Ovary (tissue), 9 donors: ENCODE measurements around the gene CROCC2. TPM values are rescaled to one million over a fixed set of nuclear protein-coding genes. Genes with fewer than 3 reads are reported as not detected.
A peak's percentile ranks its signal among the peaks of the same experiment; 100 is the strongest.

ENCODE experiments used
- DNase-seq, 5 donors: peaks; one replicate each; pipeline ENCODE4 v3.0.0-alpha.2; 2019 to 2020
- H3K27ac ChIP-seq, 2 donors: fragments of 200-600 bp; one replicate each; pipeline versions ENCODE4 v1.5.1 to v1.8.0; 2019 to 2022
- H3K27me3 ChIP-seq: fragments of 200-600 bp; one replicate; pipeline ENCODE4 v1.8.0; 2022
- H3K36me3 ChIP-seq: fragments of 200-600 bp; sonication (generic); one replicate; pipeline ENCODE4 v1.5.1; 2019
- H3K4me1 ChIP-seq: one replicate; pipeline ENCODE4 v1.8.1; 2013; ENCODE audit warnings: mild to moderate bottlenecking, moderate library complexity; ENCODE audit not compliant: insufficient read depth
- H3K4me3 ChIP-seq: fragments of 200-600 bp; sonication (generic); one replicate; pipeline ENCODE4 v1.5.1; 2017
- H3K9me3 ChIP-seq, 2 donors: fragments of 200-600 bp in 1 of 2; sonication (generic) in 1 of 2; one replicate each; pipeline versions ENCODE4 v1.5.1 to v1.8.1; 2013 to 2019; ENCODE audit warnings: mild to moderate bottlenecking in 1 of 2, moderate library complexity in 1 of 2
- EP300 ChIP-seq: sonication (generic); formaldehyde crosslinking; IDR thresholded peaks from one replicate; pipeline ENCODE4 v1.6.1; 2017; ENCODE audit warnings: antibody characterized with exemption
- POLR2A ChIP-seq: fragments of 450-650 bp; IDR thresholded peaks from one replicate; pipeline ENCODE4 v1.6.1; 2017; ENCODE audit warnings: antibody characterized with exemption, mild to moderate bottlenecking, moderate library complexity
- WGBS, 3 donors: extraction: QIAGEN DNeasy Blood & Tissue Kit in 1 of 3; methylation state at CpG; one replicate each; pipeline versions ENCODE4 v1.1.5 to v1.1.7; 2013 to 2017; 5-methylcytosine and 5-hydroxymethylcytosine counted together
- intact Hi-C, 4 donors: fragments of 100-400 bp; cut with DNase I; formaldehyde crosslinking; loops; one replicate each; pipeline versions ENCODE4 v1.11.0 to v1.15.1; 2022 to 2023
- polyA plus RNA-seq, 2 donors: library from polyadenylated mRNA; stranded (reverse); fragments of 200-250 nt in 1 of 2; fragments of 350-450 nt in 1 of 2; fragmentation: Illumina TruSeq in 1 of 2; extraction: RNeasy Lipid Tissue Mini Kit (QIAGEN cat#74804) in 1 of 2; gene quantifications; one replicate each; pipeline ENCODE4 v1.2.3, GENCODE V29; 2013 to 2014
- total RNA-seq, 7 donors: library from RNA; depleted of rRNA in 2 of 7; stranded (reverse); fragments of >200 nt in 2 of 7; fragmentation: NEBNext Ultra II Directional in 3 of 7; extraction: Animal tissue kit (Norgen Biotek cat#: 25700) in 3 of 7; gene quantifications; one replicate each; pipeline versions ENCODE4 v1.1.0 to v1.2.4, GENCODE V29; 2016 to 2023
- TF ChIP-seq, protein P1 (sequence below), 3 donors: fragments of 450-650 bp in 2 of 3; fragments of 200-600 bp in 1 of 3; IDR thresholded peaks; one replicate each; pipeline versions ENCODE4 v1.5.1 to v1.8.0; 2016 to 2022; ENCODE audit warnings: antibody characterized with exemption in 3 of 3, mild to moderate bottlenecking in 1 of 3
- donor health status: DM: no; HTN: no; CAD: no; lungs with moderate emphysema.
- donor health status: DM: no; HTN: no; CAD: no.
- donor health status: Bipolar disorder and iron deficiency.
- donor health status: DM: yes; HTN: yes; CAD: no.
- donor health status: DM: no; HTN: no; CAD: no.
- donor health status: DM: yes; HTN: yes; CAD: no.

CROCC2 gene
- total and polyA plus RNA-seq, 9 donors = 0.15 to 6.1 (median 1.5) TPM; not detected in 1

DNA sequence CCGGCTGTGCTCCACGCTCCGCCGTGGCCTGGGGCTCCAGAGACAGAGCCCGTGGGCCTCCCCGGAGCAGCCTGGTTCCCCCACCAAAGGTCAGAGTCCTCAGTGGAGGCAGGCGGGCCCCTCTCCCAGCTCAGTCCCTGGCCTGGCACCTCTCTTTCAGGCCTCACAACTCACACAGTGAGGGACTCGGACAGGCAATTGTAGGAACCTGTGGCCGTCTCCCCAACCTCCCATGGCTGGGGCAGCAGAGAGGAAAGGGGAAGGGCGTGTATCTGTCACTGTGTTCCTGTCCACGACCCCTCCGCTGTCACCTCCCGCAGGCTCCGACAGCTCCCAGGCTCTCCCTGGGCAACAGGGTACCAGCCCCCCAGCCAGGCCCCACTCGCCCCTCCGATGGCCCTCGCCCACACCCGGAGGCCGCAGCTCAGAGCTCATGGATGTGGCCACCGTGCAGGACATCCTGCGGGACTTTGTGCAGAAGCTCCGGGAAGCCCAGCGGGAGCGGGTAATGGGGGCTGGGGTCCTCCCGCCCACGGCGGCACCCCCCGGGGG is 59.8 kb downstream of the CROCC2 start:
- DNase-seq = peak; percentile 18 to 41 (median 26)
- Histone ChIP-seq H3K4me1 (peaks cover 19% of the 10 kb centered on the region), H3K27ac (no peak overlapping the region), H3K4me3 (no peak overlapping the region), H3K36me3 (no peaks in the 10 kb centered on the region), H3K27me3 (no peaks in the 10 kb centered on the region), H3K9me3 (no peaks in the 10 kb centered on the region)
- TF ChIP-seq POLR2A (no peak), EP300 (no peak)
- TF ChIP-seq, protein P1, sequence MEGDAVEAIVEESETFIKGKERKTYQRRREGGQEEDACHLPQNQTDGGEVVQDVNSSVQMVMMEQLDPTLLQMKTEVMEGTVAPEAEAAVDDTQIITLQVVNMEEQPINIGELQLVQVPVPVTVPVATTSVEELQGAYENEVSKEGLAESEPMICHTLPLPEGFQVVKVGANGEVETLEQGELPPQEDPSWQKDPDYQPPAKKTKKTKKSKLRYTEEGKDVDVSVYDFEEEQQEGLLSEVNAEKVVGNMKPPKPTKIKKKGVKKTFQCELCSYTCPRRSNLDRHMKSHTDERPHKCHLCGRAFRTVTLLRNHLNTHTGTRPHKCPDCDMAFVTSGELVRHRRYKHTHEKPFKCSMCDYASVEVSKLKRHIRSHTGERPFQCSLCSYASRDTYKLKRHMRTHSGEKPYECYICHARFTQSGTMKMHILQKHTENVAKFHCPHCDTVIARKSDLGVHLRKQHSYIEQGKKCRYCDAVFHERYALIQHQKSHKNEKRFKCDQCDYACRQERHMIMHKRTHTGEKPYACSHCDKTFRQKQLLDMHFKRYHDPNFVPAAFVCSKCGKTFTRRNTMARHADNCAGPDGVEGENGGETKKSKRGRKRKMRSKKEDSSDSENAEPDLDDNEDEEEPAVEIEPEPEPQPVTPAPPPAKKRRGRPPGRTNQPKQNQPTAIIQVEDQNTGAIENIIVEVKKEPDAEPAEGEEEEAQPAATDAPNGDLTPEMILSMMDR (IDR thresholded peaks at IDR 0.05) = no peak
- 91 to 95% (median 93%) methylated on average over 27 to 28 of the region's 28 CpGs for WGBS, 3 donors
- intact Hi-C loops = no loop called here

DNA sequence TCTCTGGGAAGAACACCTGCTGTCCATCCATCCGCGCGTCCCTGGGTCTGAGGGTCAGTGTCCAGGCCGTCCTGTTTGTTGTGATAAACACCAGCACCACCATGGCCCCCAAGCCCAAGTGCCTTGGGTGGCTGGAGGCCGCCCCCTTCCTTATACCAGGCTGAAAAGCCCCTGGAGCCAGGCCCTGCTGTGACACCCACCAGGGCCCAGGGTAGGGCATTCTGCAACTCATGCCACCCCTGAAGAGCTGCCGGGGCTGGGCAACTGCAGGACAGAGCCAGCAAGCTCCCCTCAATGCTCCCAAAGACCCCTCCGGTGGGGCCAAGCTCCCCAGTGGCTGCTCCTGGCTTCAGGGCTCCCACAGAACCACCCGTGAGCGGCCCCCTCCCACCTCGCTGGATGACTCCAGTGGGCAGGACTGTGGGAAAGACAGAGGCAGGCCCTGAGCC is 60.3 kb downstream of the CROCC2 start:
- Histone ChIP-seq H3K9me3 (no peaks in the 10 kb centered on the region), H3K27me3 (no peaks in the 10 kb centered on the region), H3K27ac (no peak overlapping the region), H3K4me3 (no peak overlapping the region), H3K36me3 (no peaks in the 10 kb centered on the region), H3K4me1 (peaks cover 14% of the 10 kb centered on the region)
- TF ChIP-seq EP300 (no peak), POLR2A (no peak)
- TF ChIP-seq, protein P1 (IDR thresholded peaks at IDR 0.05) = no peak
- DNase-seq = peak in 4 of 5 donors; percentile 15 to 43 (median 23)
- WGBS, 3 donors = 93 to 97% (median 94%) methylated on average over 10 of the region's 10 CpGs
- intact Hi-C loops = no loop called here

- no peaks in the 10 kb centered on the region for H3K27me3 ChIP-seq
- DNase-seq = peak in 4 of 5 donors; percentile 8 to 42 (median 24)
- no peaks in the 10 kb centered on the region for H3K9me3 ChIP-seq
- no peak overlapping the region for H3K27ac ChIP-seq
- H3K4me3 ChIP-seq = no peak overlapping the region
- H3K36me3 ChIP-seq = no peaks in the 10 kb centered on the region
- intact Hi-C loops = no loop called here
- peaks cover 9% of the 10 kb centered on the region for H3K4me1 ChIP-seq
- 92 to 97% (median 94%) methylated on average over 23 to 32 of the region's 32 CpGs for WGBS, 3 donors
- TF ChIP-seq POLR2A (no peak), EP300 (no peak)
- TF ChIP-seq, protein P1 (IDR thresholded peaks at IDR 0.05) = no peak
Measured at GRCh38 chr2:240966906-240967680, 61.0 kb downstream of the CROCC2 start.

GRCh38 chr2:240967681-240968621 is 61.8 kb downstream of the CROCC2 start:
- H3K27ac ChIP-seq = no peak overlapping the region
- intact Hi-C loops = no loop called here

More at GRCh38 chr2:240967681-240968621, 61.8 kb downstream of the CROCC2 start:
- TF ChIP-seq, protein P1 (IDR thresholded peaks at IDR 0.05) = no peak
- no peak for TF ChIP-seq POLR2A
- no peak for TF ChIP-seq EP300
- Histone ChIP-seq H3K9me3 (no peaks in the 10 kb centered on the region), H3K36me3 (no peaks in the 10 kb centered on the region), H3K4me3 (no peak overlapping the region), H3K27me3 (no peaks in the 10 kb centered on the region), H3K4me1 (peaks cover 5% of the 10 kb centered on the region)
- 96 to 97% (median 97%) methylated on average over 34 of the region's 34 CpGs for WGBS, 3 donors
- DNase-seq = peak in 3 of 5 donors; percentile 13 to 32 (median 22)
